HL-60/S4 (cell line): ENCODE measurements around the gene TFAP2A.

Experiments used
- in situ Hi-C: fragments of 300-500 bp; cut with MboI; formaldehyde crosslinking; loops from 2 replicates; pipeline ENCODE4 v1.14.3; 2022; ENCODE audit warnings: low sequenced_read_pairs

TFAP2A gene

DNA sequence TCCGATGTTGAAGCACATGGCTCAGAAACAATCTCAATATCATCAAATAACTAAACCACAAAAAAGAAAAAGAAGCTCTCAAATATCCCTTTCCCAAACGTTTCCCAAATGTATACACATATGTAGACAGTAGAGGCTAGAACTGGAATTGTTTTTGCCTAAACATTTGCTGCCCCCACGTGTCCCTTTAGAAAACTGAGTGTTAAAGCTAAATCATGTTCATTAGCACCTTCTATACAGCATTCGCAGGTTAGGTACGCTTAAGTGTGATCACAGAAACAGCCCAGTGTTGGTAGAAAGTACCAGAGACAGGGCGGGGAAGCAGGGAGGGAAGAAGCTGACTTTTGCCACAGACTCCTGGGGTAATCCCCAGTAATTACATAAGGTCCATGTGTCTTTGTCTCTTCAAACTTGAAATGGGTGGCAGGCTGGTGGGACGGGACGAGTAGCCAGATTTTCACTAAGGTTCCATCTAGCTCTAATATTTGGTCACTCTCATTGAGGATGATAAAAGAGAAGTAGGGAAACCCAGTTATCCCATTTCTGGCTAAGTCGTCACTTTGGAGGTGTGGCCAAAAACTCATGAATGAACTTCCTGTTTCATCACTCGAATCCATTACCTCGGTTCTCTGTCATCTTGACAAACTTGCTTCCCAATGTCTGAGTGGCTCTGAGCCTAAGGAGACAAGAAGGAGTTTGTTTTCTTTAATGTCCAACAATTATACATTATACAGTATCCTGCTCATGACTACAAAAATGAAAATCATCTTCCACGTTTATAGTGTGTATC, 15.0 kb upstream of the TFAP2A start:
- in situ Hi-C loops = loop anchor here (25.0 kb wide), 3 partner anchors 893 to 1443 kb away; no protein-coding TSS in a partner anchor

DNA sequence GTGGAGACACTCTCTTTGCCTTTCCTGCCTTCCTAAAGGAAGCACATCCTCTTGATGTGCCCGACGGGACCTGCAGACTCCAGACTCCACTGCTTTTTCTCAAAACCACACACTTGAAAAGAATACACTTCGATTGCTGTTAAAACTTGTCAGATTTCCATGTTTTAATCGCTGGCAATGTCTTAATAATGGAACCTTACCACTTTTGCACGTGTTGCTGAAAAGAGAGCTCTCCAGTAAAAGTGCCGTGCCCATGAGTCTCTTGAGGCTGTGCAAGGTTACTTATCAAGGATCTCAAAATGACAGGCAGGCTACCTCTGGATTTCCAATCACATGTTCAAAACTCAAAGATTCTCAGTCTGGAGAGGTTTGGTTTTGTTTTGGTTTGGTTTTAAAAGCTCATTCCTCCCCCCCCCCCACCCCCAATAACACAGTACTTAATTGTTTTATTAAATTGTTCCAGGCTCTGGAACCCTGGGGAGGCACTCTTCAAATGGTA, 12.0 kb upstream of the TFAP2A start:
- in situ Hi-C loops = loop anchor here (25.0 kb wide), 3 partner anchors 890 to 1440 kb away; no protein-coding TSS in a partner anchor

DNA sequence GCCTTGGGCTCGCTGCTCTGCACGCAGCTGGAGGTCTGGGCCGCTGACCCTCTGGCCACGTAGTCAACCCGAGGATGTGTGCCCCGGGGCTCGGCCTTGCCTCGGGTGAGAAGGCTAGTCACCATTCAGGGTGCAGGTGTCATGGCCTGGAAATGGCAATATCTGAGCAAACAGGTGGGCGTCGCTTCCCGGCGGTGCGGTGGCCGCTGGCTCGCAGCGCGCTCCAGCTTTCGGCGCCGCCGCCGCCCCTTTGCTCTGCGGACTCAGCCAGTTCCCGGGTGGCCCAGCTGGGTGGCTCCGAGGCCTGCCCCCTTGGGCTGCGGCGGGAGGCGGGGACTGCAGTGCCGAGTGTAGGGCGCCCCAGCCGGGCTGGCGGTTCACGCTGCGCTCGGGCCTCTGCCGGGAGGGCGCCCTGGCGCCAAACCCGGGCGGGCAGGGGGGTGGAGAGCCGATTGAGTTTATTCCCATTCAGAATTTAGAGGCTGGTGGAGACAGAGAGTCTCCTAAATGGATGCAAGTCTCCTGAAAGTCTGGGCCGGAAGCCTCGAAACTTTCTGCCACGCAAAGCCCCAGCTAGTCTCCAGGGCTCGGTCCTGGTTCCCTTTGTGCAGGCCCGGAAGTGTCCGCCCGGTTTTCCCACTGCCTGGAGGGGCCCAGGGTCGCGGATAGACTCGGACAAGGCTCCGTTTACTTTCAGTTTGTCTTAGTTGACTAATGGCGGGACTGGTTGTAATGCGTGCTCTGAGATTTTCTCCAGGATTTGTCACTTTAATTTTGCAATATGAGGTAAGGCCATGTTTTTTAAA, 11.3 kb upstream of the TFAP2A start:
- in situ Hi-C loops = loop anchor here (25.0 kb wide), 3 partner anchors 889 to 1439 kb away; no protein-coding TSS in a partner anchor

DNA sequence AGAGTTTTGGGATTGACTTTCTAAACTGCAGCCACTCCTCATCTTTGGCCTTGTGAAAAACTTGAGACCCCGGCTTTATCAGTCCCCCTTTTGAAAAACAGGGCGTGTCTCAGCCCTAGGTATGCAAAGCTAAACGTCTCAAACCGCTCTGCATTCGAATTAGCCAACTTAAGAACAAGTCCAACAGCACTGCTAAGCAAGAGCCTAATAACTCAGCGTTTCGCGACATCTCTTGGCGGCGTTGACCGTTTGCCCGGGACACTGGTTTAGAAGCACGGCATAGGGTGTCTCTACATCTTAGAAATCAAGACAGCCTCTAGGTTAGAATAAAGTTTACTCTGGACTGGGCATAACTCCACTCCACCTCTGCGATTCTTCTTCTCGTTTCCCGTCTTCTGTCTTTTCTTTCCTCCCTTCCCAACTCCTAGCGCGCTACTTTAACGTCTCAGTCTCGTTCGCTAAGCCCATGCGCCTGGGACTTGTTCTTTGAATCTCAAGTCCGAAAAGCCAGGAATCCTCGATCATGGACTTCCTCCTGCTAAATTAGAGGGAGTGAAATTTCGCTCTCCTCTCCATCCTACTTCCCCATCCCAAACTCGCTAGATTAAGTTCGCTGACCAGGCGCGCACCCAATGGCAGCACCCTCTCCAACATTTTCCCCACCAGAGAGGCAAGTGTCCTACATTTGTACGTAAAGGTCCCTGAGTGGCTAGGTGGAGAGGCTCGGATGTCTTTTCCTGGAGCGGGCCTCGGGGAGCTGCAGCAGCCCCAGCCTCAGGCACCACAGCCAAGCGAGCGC, 10.5 kb upstream of the TFAP2A start:
- in situ Hi-C loops = loop anchor here (25.0 kb wide), 3 partner anchors 888 to 1438 kb away; no protein-coding TSS in a partner anchor

DNA sequence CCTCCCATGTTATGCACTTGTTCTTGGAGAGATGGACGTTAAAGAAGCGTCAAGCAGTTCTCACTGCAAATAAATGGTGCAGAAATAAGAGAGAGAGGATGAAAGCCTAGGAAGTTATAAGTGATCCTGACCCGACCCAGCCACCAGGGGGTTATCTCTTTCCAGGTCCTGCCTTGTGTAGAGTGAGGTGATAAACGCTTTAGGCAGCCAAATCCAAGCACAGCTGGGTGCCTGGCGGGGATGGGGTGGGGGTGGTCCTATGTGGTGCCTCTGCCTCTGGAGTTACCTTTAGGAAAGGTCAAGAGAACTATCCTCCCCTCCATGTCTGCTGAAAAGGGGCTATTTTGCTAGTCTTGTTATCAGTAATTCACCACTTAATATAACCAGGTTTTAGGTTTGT, 9.2 kb upstream of the TFAP2A start:
- in situ Hi-C loops = no loop called here

DNA sequence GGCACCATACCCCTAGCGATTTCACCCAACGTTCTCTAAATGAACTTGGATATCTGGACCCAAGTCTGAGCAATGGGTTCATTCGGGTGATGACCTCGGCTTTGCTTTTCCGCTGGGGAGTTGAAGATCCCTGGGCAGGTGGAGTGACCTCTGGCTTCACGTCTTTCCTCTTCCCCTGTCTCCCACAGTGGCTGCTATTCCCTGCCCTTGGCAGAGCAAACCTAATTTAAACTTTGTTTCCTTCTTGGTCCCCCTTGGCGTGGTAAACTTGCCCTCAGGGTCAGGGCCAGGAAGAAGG, 7.8 kb upstream of the TFAP2A start:
- in situ Hi-C loops = no loop called here

DNA sequence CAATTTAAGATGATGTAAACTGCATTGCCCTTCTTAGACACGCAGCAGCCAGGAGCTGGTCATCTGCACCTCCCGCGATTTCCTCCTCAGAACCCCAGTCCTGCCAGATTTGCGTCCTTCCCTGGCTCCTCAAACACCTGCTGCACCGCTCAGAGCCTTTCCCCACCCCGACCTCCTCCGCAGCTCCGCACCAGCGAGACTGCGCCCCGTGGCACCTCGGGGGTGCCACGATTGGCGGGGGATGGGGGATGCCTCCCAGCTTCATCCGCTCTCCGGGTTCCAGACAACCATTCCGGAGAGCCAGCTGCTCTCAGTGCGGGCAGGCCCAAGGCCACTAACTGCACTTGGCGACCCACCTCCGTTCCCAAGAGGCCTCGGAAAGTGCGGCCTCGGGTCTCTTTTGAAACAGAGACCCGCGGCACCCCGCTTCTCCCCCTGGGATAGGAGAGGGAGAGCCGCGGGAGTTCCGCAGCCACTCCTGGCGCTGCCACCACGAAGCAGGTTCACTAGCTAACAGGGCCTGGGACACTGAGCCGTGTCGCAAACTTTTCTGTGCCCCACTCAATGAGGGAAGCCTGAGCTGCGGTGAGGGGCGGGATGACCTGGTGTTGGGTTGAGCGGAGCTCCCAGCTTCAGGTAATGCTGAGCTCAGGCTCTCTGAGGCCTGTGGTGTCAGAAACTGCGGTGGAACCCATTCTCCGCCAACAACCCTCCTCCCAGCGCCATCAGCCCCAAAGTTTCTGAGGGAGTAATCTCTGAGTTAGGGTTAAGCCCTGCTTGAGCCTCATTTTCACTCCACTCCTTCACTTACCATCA, 7.3 kb upstream of the TFAP2A start:
- in situ Hi-C loops = no loop called here

DNA sequence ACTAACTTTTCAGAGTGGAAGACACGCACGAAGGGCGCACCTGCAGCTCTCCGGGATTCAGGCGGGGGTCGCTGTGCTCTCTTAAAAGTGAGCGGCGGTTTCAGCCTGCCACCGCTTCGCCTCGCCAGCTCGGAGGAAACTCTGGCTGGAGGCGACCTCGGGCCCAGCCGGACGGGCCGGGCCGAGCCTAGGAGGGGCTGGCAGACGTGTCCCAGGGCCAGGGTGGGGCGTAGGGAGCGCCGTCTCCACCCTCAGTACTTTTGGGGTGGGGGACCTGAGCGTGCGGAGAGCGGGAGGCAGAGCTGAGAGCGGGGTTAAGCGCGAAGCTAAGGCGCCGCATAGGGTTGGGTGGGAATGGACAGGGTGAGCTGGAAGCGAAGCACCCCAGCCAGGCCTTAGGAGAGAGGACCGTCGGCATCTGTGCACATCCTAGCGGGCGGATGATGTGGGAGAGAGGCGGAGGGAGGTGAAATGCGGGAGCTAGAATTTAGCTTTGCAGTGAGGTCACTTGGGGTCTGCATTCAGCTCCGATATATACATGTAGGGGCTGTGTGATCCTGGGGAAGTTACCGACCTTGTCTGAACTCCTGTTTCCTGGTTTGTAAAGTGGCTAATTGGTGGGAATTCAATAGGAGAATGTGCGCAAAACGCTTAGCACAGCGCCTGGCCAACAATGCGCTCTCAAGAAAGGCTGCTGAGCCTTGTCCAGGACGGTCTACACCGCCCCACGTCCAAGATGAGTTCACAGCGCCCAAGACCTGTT, 6.5 kb upstream of the TFAP2A start:
- in situ Hi-C loops = no loop called here

DNA sequence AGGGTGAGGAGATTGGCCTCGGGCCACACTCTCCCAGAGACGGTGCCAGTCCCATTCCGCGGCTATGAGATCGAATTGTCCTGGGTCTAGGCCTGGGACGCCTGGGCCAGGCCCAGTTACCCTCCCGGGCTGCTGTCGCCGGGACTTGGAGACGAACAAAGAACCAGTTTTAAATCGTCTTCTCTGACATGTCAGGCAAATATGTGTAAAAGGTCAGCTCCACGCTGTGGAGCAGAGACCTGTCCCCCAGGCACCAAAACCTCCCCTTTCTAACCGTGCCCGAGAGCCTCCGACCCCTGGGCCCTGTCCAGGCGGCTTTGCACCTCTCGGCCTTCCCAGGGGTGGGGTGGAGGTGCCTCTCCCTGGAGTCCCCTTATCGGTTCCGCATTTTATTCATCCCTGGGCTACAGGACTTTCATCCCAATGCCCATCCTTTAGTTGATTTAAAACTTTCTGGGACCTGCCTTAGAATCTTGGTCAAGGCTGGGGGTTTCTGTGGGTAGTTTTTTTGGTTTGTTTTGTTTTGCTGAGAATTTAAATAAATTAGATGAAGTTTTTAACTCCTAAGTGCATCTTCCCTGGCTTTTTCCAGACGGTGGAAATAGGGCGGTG, 5.8 kb upstream of the TFAP2A start:
- in situ Hi-C loops = no loop called here

DNA sequence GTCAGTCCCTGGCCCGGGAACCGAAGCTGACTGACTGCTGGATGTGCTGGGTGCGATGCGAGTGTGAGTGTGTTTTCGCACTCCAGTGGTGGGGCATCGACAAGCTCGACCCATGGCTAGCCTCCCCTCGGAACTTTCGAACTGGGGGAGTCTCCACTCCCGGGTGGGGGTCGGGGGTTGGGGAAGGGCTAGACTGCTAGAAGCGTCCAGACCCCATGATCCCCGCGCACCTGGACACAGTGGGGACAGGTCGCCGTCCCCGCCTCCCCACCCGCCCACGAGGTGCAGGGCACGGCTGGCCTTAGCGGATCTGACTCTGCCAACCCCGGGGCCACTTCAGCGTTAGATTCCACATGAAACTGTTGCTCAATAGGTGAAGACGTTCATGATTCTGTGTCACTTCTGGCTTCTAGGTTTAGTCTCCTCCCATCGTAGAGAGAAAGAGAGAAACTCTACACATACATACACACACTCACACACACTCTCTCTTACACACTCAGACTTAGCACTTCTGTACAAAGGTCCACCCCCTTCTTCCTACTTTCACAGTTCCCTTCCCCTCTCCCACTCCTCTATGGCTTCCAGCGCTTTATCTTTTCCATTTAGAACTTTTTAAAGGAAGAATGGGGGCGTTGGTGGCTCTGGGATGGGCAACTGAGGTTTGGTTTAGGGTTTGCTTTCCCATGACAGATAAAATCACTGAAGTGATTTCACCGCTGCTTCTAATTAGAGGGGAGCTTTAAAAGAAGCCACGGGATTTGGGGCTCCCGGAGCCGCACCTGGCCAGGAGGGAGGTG, 5.1 kb upstream of the TFAP2A start:
- in situ Hi-C loops = no loop called here

DNA sequence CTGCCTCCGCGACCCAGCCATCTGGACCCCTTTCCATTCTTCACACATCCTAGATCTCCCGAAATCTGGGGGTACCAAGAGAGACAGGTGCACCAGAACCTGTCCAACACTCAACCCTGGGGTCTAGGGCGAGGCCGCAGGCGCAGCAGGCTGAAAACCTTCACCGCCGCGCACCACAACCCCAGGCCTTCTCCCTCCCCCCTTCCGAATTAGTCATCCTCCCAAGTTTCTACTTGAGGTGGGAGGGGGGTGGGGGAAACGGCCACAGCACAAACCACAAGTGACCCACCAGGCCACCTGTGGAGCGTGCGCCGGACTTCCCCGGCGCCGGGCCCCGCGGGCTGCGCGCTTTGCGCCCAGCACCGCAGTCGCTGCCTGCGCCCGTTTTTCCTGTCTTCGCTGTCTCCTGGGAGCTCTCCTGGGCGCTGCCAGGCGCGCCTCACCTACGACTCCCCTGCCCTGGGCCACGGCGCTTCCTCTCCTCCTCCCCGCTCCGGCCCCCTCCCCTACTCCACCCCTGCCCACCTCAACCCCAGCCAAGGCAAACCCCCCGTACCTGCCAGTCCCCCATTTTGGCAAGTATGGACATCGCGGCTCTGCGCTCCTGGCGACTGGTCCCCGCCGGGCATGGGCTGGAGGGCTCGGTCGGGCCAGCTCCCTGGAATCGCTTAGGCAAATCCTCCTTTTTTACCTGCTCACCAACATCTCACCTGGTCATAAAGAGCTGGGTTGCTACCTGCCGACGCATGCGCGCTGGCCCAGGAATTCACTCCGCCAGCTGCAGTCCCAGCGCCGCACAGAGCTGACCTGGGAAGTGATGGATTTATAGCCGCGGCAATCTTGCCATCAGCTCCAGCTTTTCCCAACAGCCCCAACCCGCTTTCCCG, 4.2 kb upstream of the TFAP2A start:
- in situ Hi-C loops = no loop called here

DNA sequence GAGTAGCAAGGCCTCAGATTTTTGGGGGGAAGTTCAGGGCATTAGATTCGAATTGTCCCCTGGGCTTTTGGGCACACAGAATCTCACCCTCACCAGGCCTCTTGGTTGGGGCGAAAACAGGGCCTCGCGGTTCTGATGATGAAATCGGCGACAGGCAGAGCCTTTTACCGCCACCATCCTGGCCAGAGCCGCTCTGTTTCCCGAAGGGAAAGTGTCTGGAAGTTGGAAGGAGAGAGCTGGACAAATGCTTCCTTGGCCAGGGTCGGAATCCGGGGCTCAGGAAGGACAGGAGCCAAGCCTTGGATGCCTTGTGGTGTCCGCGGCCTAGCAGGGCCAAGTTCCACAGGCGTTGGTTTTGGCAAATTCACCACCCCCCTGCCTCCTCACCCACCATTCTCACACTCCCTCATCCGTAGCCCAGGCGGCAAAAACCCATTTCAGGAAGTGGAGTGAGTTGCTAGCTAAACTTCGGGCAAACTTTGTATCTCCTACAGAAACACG, 3.5 kb upstream of the TFAP2A start:
- in situ Hi-C loops = no loop called here

DNA sequence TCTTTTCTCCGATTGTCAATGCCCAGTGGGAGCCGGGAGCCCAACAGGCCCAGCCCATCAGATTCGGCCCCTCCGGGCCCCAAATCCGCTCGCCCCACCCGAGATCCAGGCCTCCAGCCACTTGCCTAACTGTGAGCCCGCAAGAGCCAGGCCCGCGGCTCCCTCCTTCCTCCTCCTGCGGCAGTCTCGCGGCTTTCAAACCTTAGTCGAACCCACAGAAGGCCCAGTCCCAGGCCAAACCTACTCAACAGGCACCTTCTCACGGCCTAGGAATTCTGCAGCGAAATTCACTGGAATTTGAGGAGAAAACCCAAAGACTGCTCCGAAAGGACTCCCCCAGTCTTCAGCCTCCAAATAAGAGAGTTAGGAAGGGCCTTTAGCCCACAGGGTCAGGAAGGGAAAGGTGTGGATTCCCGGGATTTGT, 2.8 kb upstream of the TFAP2A start:
- in situ Hi-C loops = no loop called here

DNA sequence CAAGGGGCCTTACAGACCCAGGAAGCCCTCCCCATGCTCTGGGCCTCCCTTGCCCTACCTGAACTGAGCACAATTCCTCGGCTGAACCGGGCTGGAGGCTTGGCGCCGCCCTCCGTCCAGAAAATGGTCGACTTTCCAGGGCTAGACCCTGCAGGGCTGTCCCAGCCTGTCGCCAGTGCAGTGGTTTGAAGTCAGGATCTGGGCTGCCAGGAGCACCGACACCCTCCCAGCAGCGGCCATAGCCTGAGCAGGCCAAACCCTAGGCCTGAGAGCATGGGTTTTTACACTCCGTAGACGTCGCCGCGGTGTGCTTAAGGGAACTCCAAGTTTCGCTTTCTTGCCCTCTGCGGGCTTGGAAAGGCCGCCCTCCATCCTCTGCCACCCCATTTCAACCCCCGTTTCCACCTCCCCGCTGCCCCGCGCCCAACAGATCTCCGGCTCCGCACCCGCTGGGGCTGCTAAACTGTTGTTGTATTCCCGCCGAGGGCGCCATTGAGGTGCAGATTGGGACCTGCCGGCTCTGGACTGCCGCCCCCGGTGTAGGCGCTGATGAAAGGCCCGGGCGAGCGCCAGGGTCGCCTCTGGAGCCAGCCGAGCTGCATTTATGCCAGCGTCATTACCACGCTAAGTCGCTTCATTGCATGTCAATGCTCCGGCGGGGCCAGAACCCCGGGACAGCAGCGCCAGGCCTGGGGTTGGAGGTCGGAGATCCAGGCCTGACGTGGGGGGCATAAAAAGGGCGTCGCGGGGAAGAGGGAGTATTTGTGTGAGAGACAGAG, 2.2 kb upstream of the TFAP2A start:
- in situ Hi-C loops = no loop called here

DNA sequence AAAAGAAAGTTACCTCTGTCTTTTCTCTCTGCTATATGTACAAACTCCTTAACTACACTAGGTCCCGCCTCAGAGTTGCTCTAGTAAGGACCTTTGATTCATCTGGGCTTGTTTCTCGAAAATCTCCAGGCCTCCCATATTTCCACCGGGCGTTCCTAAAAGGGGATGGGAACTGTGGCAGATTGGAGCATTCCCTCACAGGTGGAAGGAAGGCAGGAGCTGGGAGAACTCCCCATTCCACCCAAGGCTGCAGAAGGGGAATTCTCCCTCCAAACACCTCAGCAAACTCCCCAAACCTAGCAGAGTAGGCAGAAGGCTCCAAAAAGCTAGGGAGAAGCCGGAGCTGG, 1.6 kb upstream of the TFAP2A start:
- in situ Hi-C loops = no loop called here
